Activated CD4-positive, alpha-beta T cell treated with anti-CD3 and anti-CD28 coated beads, Interleukin-2, amount 10 ng/mL, durations not matched to agents 24 days and 14 days (primary cell): Measurements from ENCODE around the gene TCF23. TPM values are rescaled to one million over a fixed set of nuclear protein-coding genes. Genes with fewer than 3 reads are reported as not detected.
"Not testable (repeated sequence)": the region's sequence is repeated elsewhere in the genome, so short reads cannot be mapped to it uniquely, and the experiment has no call there.

Experiments used
- DNase-seq: peaks from one replicate; pipeline ENCODE4 v3.0.0; 2022
- H3K27ac Mint-ChIP-seq: one replicate; pipeline ENCODE4 v1.8.0; 2022; ENCODE audit warnings: mild to moderate bottlenecking, mixed read lengths
- H3K27me3 Mint-ChIP-seq: one replicate; pipeline ENCODE4 v1.8.0; 2022; ENCODE audit warnings: mixed read lengths
- H3K36me3 Mint-ChIP-seq: one replicate; pipeline ENCODE4 v1.8.0; 2022; ENCODE audit warnings: low read depth, mild to moderate bottlenecking, mixed read lengths
- H3K4me1 Mint-ChIP-seq: one replicate; pipeline ENCODE4 v1.8.0; 2021; ENCODE audit warnings: mixed read lengths
- H3K4me3 Mint-ChIP-seq: one replicate; pipeline ENCODE4 v1.8.0; 2022; ENCODE audit warnings: mild to moderate bottlenecking, moderate library complexity, mixed read lengths
- H3K9me3 Mint-ChIP-seq: one replicate; pipeline ENCODE4 v1.8.0; 2021; ENCODE audit warnings: mixed read lengths
- intact Hi-C: fragments of 100-400 bp; cut with micrococcal nuclease; formaldehyde crosslinking; loops from one replicate; pipeline ENCODE4 v1.15.1; 2023
- total RNA-seq: library from RNA; stranded (reverse); gene quantifications from 2 replicates; pipeline ENCODE4 v1.2.3, GENCODE V29; 2022

The TCF23 gene
- not detected in 2 replicates for total RNA-seq

GRCh38 chr2:27148801-27149439 lies at the start of gene TCF23:
Gene TCF23, plus strand, starts transcription at chr2:27149004. Its CDS starts 130 bp downstream, at chr2:27149134.
- intact Hi-C loops, result no loop called here
- Mint-ChIP-seq H3K4me1 (peaks cover 5% of the 10 kb centered on the region), H3K27ac (no peak within 1 kb of the TSS), H3K27me3 (peaks cover 6% of the 10 kb centered on the region), H3K4me3 (no peak within 1 kb of the TSS), H3K36me3 (no peaks in the 10 kb centered on the region), H3K9me3 (no peaks in the 10 kb centered on the region)
- no peak for DNase-seq

DNA sequence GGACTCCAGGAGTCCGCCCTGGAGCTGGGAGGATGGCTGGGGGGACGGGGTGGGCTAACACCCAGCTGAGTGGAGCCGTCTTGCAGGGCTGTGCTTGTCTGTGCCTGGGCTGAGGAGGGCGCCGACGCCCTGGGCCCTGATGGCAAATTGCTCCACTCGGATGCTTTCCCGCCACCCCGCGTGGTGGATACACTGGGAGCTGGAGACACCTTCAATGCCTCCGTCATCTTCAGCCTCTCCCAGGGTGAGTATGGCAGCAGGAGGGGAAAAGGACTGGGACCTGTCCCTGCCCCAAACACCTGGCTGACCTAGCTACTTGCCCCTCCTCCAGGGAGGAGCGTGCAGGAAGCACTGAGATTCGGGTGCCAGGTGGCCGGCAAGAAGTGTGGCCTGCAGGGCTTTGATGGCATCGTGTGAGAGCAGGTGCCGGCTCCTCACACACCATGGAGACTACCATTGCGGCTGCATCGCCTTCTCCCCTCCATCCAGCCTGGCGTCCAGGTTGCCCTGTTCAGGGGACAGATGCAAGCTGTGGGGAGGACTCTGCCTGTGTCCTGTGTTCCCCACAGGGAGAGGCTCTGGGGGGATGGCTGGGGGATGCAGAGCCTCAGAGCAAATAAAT lies 49.4 kb upstream of the TCF23 start:
- H3K27me3 Mint-ChIP-seq, result no peaks in the 10 kb centered on the region
- no peak overlapping the region for H3K27ac Mint-ChIP-seq
- H3K4me1 Mint-ChIP-seq, result peaks cover 15% of the 10 kb centered on the region
- H3K9me3 Mint-ChIP-seq, result no peaks in the 10 kb centered on the region
- DNase-seq, result no peak
- intact Hi-C loops, result no loop called here
- peaks cover 3% of the 10 kb centered on the region for H3K36me3 Mint-ChIP-seq
- no peak overlapping the region for H3K4me3 Mint-ChIP-seq

GRCh38 chr2:27100036-27100435 lies 48.8 kb upstream of the TCF23 start:
- no peaks in the 10 kb centered on the region for H3K27me3 Mint-ChIP-seq
- DNase-seq, result no peak
- no peak overlapping the region for H3K27ac Mint-ChIP-seq
- no peak overlapping the region for H3K4me3 Mint-ChIP-seq
- no peaks in the 10 kb centered on the region for H3K9me3 Mint-ChIP-seq
- peaks cover 3% of the 10 kb centered on the region for H3K36me3 Mint-ChIP-seq
- peaks cover 15% of the 10 kb centered on the region for H3K4me1 Mint-ChIP-seq
- intact Hi-C loops, result no loop called here

DNA sequence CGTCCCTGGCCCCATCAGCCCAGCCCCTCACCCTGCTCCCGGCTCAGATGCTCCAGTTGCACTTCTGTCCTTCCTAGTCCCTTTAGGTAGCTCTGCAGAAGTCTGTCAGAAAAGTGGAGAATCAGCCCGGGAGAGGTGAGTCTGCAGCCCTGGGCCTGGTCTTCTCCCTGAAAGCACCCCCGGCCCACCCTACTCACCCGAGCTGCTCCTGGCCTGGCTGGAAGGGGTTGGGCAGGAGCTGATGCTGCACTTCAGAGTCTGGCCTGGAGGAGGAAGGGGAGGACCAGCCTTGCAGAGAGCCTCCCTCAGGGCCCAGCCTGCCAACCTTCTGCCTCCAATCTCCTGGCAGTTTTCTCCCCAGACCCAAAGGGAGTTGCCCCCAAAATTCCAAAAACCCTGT lies 46.5 kb upstream of the TCF23 start:
- no peak overlapping the region for H3K27ac Mint-ChIP-seq
- H3K9me3 Mint-ChIP-seq, result no peaks in the 10 kb centered on the region
- intact Hi-C loops, result no loop called here
- DNase-seq, result no peak
- no peak overlapping the region for H3K4me3 Mint-ChIP-seq
- H3K4me1 Mint-ChIP-seq, result peaks cover 2% of the 10 kb centered on the region
- peaks cover 3% of the 10 kb centered on the region for H3K36me3 Mint-ChIP-seq
- no peaks in the 10 kb centered on the region for H3K27me3 Mint-ChIP-seq

DNA sequence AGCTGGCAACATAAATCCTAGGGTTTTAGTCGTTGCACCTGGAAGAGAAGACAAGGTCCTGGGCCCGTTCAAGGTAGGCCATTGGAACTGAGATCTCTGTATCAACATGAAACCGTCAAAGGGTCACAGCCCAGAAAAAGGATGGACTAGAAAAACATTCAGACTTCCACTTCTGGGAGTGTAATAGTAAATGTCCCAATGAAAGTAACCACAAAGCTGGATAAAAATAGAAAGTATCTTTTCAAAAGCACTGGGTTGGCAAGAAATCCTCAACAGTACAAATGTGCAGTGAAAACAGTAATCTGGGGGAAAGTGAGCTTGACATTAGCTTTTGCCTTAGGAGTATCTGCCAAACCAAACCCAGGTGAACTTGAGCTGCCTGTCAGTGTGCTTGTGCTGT lies 42.8 kb upstream of the TCF23 start:
- H3K4me3 Mint-ChIP-seq, result no peak overlapping the region
- DNase-seq, result no peak
- H3K9me3 Mint-ChIP-seq, result no peaks in the 10 kb centered on the region
- peaks cover 2% of the 10 kb centered on the region for H3K4me1 Mint-ChIP-seq
- intact Hi-C loops, result no loop called here
- peaks cover 5% of the 10 kb centered on the region for H3K27me3 Mint-ChIP-seq
- H3K27ac Mint-ChIP-seq, result no peak overlapping the region
- no peaks in the 10 kb centered on the region for H3K36me3 Mint-ChIP-seq

- H3K4me3 Mint-ChIP-seq, result no peak overlapping the region
- H3K27me3 Mint-ChIP-seq, result peaks cover 5% of the 10 kb centered on the region
- no peak for DNase-seq
- intact Hi-C loops, result no loop called here
- no peaks in the 10 kb centered on the region for H3K9me3 Mint-ChIP-seq
- H3K27ac Mint-ChIP-seq, result no peak overlapping the region
- H3K4me1 Mint-ChIP-seq, result peaks cover 2% of the 10 kb centered on the region
- H3K36me3 Mint-ChIP-seq, result no peaks in the 10 kb centered on the region
These were observed 40.6 kb upstream of the TCF23 start for GRCh38 chr2:27108221-27108620.

GRCh38 chr2:27109083-27109482 lies 39.7 kb upstream of the TCF23 start:
- peaks cover 5% of the 10 kb centered on the region for H3K27me3 Mint-ChIP-seq
- intact Hi-C loops, result no loop called here
- H3K9me3 Mint-ChIP-seq, result no peaks in the 10 kb centered on the region
- H3K4me1 Mint-ChIP-seq, result peaks cover 2% of the 10 kb centered on the region
- H3K4me3 Mint-ChIP-seq, result no peak overlapping the region
- no peak overlapping the region for H3K27ac Mint-ChIP-seq
- DNase-seq, result no peak
- no peaks in the 10 kb centered on the region for H3K36me3 Mint-ChIP-seq

- H3K27ac Mint-ChIP-seq, intact Hi-C loops, H3K4me1 Mint-ChIP-seq, H3K9me3 Mint-ChIP-seq, H3K36me3 Mint-ChIP-seq, DNase-seq, H3K4me3 Mint-ChIP-seq: not testable (repeated sequence)
- peaks cover 11% of the 10 kb centered on the region for H3K27me3 Mint-ChIP-seq
These were observed 38.0 kb upstream of the TCF23 start for GRCh38 chr2:27110603-27111352.

GRCh38 chr2:27111392-27112078 lies 37.3 kb upstream of the TCF23 start:
- H3K4me3 Mint-ChIP-seq, DNase-seq, H3K9me3 Mint-ChIP-seq, H3K36me3 Mint-ChIP-seq, intact Hi-C loops, H3K27ac Mint-ChIP-seq, H3K4me1 Mint-ChIP-seq: not testable (repeated sequence)
- peaks cover 11% of the 10 kb centered on the region for H3K27me3 Mint-ChIP-seq

- no peak overlapping the region for H3K27ac Mint-ChIP-seq
- no peaks in the 10 kb centered on the region for H3K36me3 Mint-ChIP-seq
- DNase-seq, result no peak
- peaks cover 9% of the 10 kb centered on the region for H3K4me1 Mint-ChIP-seq
- H3K9me3 Mint-ChIP-seq, result no peaks in the 10 kb centered on the region
- peaks cover 30% of the 10 kb centered on the region for H3K27me3 Mint-ChIP-seq
- H3K4me3 Mint-ChIP-seq, result no peak overlapping the region
- intact Hi-C loops, result no loop called here
These were observed 33.3 kb upstream of the TCF23 start for GRCh38 chr2:27115519-27115918.

DNA sequence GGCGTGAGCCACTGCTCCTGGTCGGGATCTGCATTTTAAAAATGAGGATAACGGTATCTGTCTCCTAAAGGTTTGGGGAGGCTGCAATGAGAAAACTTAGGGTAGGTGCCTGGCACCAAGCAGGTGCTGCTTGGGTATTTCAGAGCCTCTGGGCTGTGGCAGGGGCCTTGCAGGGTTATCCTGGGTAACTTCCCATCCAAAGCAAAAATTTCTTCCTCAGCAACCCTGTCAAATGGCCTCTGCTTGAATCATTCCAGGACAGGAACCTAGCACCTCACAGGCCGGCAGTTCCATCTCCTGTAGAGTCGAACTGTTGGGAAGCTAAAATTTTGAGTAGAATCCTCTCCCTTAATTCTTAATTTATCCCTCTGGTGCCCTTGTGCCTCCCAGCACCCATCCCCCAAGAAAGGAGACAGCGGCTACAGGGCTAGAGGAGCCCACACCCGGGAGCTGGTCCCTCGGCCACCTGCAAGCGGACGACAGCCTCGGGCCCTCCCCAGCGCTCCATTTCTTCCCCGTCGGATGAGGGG lies 30.7 kb upstream of the TCF23 start:
- intact Hi-C loops, result no loop called here
- Mint-ChIP-seq H3K36me3 (no peaks in the 10 kb centered on the region), H3K4me1 (peaks cover 9% of the 10 kb centered on the region), H3K9me3 (no peaks in the 10 kb centered on the region), H3K27ac (no peak overlapping the region), H3K4me3 (peak overlapping the region; percentile 73), H3K27me3 (peaks cover 48% of the 10 kb centered on the region)
- DNase-seq, result no peak

DNA sequence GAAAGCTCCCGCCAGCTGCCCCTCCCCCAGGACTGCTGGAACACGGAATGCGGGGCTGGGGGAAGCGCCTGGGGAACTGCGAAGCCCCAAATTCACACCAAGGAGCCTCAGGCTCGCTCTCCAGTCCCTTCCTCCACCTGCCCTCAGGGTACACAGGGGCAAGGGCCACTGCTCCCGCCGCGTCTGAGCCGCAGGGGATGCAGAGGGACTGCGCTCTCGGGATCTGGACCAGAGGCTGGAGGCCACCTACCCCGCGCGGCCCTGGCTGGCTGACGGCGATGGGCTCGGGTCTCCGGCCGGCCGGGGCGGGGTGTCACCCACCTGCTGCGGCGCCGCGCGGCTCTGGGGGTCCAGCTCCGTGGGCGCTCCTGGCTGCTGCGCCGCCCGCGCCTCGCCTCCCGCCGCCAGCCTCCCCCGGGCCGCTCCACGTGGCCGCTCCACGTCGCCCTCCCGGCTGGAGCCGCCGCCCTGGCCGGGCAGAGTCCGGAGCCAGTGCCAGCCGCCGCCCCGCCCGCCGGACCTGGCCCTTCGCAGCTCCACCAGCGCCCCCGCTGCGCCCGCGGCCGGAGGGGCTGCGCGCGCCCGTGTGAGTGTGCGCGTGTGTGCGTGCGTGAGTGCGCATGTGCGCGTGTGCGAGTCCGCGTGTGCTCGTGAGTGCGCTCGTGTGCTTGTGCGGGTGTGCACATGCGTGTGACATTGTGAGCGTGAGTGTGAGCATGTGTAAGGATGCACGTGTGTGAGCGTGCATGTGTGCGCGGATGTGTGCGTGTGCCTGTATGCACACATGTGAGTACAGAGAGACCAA lies 30.1 kb upstream of the TCF23 start, which contains the start of gene CGREF1:
Gene CGREF1, minus strand, starts transcription at position 604 of the 805 bp plus-strand sequence. CDS start 14,762 bp downstream, outside the sequence.
- H3K4me1 Mint-ChIP-seq, result peaks cover 13% of the 10 kb centered on the region
- peaks cover 50% of the 10 kb centered on the region for H3K27me3 Mint-ChIP-seq
- peak within 1 kb of the TSS; percentile 82 for H3K4me3 Mint-ChIP-seq

DNA sequence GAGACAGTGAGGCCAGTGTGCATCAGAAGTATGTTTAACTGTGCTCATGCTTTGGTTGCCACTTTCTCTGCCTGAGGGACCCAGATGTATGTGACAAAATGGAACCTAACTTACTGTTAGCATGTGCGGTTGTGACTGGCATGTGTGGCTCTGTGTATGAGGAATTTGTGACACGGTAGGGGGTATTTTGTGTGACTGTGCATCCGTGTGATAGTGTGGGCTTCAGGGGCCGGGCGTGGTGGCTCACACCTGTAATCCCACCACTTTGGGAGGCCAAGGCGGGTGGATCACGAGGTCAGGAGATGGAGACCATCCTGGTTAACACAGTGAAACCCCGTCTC lies 29.5 kb upstream of the TCF23 start:
- Mint-ChIP-seq H3K27ac (peak overlapping the region; percentile 13), H3K4me1 (peaks cover 16% of the 10 kb centered on the region), H3K27me3 (peaks cover 48% of the 10 kb centered on the region), H3K4me3 (peak overlapping the region; percentile 82)
- H3K9me3 Mint-ChIP-seq, H3K36me3 Mint-ChIP-seq, intact Hi-C loops, DNase-seq: not testable (repeated sequence)

More for the DNA sequence above, 30.1 kb upstream of the TCF23 start, which contains the start of gene CGREF1:
- Mint-ChIP-seq H3K9me3 (no peaks in the 10 kb centered on the region), H3K36me3 (no peaks in the 10 kb centered on the region), H3K27ac (peak within 1 kb of the TSS; percentile 29)
- intact Hi-C loops, result no loop called here
- DNase-seq, result peak; percentile 72
